CD1c-positive myeloid dendritic cell (primary cell): ENCODE data around the gene TBC1D23.
"Not testable (repeated sequence)": the region's sequence is repeated elsewhere in the genome, so short reads cannot be mapped to it uniquely, and the experiment has no call there.

Experiments
- DNase-seq: peaks from one replicate; pipeline ENCODE4 v3.0.0-alpha.2; 2016; ENCODE audit errors: extremely low spot score

The TBC1D23 gene

DNA sequence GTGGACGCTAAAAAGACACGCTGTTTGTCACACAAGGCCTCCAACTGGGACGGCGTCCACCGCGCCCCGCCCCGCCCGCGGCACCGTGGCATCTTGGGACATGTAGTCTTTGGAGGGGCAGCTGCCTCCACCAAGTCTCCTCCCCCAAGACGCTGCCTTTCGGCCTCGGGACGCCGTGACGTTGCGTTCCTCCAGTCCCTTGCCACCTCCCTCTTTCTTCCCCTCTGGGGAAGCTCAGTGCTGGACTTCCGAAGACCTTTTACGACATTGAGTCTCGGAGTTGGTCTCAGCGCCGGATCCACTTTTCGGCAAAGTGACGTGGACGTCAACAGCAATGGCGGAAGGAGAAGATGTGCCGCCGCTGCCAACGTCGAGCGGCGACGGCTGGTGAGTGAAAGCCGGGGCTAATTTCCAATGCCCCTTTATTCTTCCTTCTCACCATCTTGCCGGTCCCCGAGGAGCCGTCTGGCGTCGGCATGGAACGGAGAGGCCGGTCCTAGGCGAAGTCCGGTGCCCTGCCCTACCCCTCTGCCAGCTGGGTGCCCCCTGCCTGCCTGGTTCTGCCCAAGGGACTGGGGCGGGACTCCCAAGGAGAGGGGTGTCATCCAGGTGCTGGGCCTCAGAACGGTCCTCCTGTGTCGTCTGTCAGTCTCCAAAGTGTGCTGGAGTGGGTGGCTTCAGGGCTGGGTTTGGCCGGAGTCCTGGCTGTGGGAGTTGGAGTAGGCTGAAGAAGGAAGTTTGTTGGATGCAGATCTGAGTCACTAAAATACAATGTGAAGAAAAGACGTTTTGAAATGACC lies at the start of gene TBC1D23:
TSS of gene TBC1D23 (plus strand) at position 308 of the 800 bp plus-strand sequence. CDS start at position 335, 27 bp downstream.
- DNase-seq: peak; percentile 99

- no peak for DNase-seq
These were observed 46.8 kb upstream of the TBC1D23 start for GRCh38 chr3:100213891-100214573.

GRCh38 chr3:100214574-100214964 lies 46.2 kb upstream of the TBC1D23 start:
- no peak for DNase-seq

DNA sequence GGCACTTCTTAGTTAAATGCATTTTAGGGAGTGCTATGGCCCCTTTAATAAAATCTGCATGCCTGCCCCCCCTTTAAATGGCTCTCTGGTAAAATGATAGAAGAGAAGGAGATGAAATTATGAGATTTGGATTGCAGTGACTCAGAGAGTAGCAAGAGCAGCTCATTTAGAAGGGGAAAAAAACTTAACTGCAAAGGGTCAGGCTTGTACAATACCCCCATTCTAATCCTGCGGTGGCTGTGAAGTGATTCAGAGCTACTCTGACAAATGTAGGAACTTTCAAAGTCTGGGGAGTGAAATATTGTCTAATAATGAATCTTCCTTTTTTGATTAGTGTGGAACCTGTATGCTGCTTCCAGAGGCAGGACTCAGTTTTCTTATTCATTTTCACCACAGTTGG lies 44.1 kb upstream of the TBC1D23 start:
- no peak for DNase-seq

- DNase-seq: no peak
These were observed 39.6 kb upstream of the TBC1D23 start for GRCh38 chr3:100221159-100221558.

- no peak for DNase-seq
These were observed 35.6 kb upstream of the TBC1D23 start for GRCh38 chr3:100225193-100225592.

GRCh38 chr3:100225883-100226282 lies 34.9 kb upstream of the TBC1D23 start:
- no peak for DNase-seq

DNA sequence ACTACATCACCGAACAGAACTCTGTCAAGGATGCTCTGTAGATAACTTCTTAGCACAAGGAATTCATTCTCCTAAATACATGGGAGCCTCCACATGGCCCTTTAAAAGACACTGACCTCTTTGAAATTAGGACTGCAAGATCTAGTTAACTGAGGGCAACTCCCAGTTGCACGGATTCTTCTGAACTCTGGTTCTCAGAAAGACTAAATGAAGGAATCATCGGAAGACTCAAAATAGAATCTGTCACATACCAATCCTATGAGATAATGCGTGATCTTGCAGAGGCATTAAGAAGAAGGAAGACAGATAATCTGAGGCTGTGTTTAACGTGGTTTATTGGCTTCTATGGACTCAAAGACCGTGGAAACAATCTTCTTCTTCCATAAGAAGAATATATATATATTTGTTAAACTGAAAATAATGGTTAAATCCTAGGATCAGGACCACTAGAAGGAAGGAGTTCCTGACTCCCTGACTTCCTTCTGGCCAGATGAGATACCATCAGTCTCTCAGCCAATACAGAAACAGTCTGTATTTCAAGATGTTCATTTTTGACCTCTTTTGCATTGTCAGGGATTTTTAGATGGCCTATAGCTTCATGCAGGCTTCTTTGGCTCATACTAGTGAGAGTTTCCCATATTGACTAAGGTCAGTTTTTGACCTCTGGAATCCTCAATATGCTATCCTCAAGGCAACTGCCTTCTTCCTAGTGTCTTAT lies 33.9 kb upstream of the TBC1D23 start:
- no peak for DNase-seq

GRCh38 chr3:100227511-100227921 lies 33.3 kb upstream of the TBC1D23 start:
- no peak for DNase-seq

- no peak for DNase-seq
These were observed 32.5 kb upstream of the TBC1D23 start for GRCh38 chr3:100228247-100228646.

DNA sequence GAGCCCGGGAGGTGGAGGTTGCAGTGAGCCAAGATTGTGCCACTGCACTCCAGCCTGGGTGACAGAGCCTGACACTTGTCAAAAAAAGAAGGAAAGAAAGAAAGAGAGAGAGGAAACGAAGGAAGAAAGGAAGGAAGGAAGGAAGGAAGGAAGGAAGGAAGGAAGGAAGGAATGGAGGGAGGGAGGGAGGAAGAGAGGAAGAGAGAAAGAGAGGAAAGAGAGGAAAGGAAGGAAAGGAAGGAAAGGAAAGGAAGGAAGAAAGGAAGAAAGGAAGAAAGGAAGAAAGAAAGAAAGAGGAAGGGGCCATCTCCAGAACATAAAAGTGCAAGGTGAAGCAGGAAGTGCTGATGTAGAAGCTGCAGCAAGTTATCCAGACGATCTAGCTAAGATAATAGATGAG lies 31.6 kb upstream of the TBC1D23 start:
- DNase-seq: not testable (repeated sequence)

- DNase-seq: no peak
These were observed 30.1 kb upstream of the TBC1D23 start for GRCh38 chr3:100230710-100231109.

GRCh38 chr3:100231668-100232067 lies 29.1 kb upstream of the TBC1D23 start:
- DNase-seq: no peak

DNA sequence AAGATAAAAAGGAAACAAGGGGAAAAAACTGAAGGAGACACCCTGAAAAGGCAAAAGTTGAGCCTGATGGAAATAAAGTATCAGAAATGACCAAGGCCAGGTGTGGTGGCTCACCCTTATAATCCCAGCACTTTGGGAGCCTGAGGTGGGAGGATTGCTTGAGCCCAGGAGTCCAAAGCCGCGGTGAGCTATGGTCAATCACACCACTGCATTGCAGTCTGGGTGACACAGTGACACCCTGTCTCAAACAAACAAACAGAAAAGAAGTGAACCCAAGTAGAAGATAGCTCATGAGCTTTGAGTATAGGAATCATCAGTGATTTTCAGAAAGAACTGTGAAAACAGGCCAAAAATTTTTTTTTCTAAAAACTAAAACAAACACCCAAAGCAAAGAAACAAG lies 26.4 kb upstream of the TBC1D23 start:
- DNase-seq: no peak

DNA sequence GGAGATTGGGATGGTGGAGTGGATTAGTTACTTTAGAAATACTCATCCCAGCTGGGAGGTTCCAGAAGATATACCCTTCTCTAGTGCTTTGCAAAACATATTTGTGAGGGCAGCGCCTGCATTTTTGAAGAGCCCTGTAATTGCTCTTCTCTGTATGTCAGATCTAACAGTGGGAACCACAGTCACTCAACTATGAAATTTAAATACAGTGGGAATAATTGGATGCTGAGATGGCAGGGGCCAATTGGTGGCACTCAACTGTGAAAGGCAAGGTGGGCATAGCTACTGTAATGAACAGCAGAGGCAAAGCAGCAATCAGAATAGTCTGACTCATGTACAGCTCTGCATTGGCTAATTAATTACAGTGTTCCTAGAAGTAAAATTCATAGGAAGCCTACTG lies 22.2 kb upstream of the TBC1D23 start:
- DNase-seq: no peak

DNA sequence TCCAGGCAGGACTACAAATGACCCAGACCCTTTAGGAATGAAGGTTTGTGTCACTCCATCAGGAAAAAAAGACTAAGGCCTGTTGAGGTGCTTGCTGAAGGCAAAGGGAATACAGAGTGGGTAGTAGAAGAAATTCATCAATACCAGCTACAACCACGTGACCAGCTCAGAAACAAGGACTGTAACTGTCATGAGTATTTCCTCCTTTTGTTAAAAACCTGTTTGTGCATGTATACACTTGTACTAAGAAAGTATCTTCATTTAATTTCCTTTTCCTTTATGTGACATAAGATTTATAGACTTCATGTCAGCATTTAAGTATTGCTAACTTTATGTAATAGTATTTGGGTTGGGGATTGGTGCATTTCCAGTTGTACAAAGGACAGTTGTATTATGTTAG lies 18.3 kb upstream of the TBC1D23 start:
- not testable (repeated sequence) for DNase-seq

GRCh38 chr3:100244264-100244663 lies 16.5 kb upstream of the TBC1D23 start:
- no peak for DNase-seq

GRCh38 chr3:100245136-100245535 lies 15.7 kb upstream of the TBC1D23 start:
- no peak for DNase-seq

- no peak for DNase-seq
These were observed 14.9 kb upstream of the TBC1D23 start for GRCh38 chr3:100245927-100246326.

DNA sequence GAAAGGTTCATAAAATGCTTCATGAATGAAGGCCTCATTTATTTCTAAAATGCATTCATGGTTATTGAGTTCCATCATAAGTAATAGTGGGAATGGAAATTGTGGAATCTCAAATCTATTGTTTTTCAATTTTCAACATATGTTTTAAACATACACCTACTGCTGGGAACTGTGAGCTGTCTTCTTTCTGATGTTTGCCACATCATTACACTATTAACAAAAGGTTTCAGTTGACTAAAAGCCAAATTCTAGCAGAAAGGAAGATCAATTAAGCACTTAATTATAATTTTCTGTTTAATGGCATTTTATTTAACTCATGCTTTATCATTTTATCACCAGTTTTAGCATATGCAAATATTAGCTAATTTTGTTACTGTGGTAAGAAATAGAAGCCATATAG lies 13.8 kb upstream of the TBC1D23 start:
- no peak for DNase-seq

DNA sequence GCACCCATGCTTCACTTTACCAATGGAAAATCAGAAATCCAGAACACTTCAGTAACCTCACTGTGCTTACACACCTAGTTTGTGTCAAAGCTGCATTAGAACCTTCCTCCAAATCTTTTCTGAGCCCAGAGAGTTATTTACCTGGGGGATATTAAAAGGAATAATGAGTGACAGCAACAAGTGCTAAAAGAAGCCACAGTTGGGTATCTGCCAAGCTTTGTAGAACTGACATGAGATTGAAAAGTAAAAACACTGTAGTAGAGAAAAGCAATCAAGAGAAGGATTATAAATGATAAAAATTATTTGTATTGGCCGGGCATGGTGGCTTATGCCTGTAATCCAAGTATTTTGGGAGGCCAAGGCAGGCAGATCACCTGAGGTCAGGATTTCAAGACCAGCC lies 8.8 kb upstream of the TBC1D23 start:
- no peak for DNase-seq

GRCh38 chr3:100254168-100254777 lies 6.5 kb upstream of the TBC1D23 start:
- peak; percentile 42 for DNase-seq
